Endothelial cell of umbilical vein (primary cell): ENCODE results near the gene HTR3A. TPM values are rescaled to one million over a fixed set of nuclear protein-coding genes. Genes with fewer than 3 reads are reported as not detected.

ENCODE experiments used
- BruUV-seq: library from RNA; stranded (reverse); fragments of 400-500 nt; replicated peaks from 2 replicates; lab custom pipeline; 2021; lab: Mats Ljungman, UMichigan
- CTCF ChIA-PET: fragments of 300-600, 350-600 bp; sonication (Branson Sonifier 250); formaldehyde crosslinking; loops from one replicate; lab custom pipeline; 2021; ENCODE audit warnings: antibody characterized with exemption, inconsistent platforms; lab: Charles Lee
- POLR2A ChIA-PET: fragments of 300-600, 350-600 bp; sonication (Branson Sonifier 250); formaldehyde crosslinking; loops from one replicate; lab custom pipeline; 2021; ENCODE audit warnings: antibody characterized with exemption, inconsistent platforms; lab: Charles Lee
- DNase-seq: peaks from one replicate; pipeline ENCODE4 v3.0.0-alpha.2; 2011; ENCODE audit warnings: low read depth, low spot score
- FAIRE-seq: peaks from 2 replicates; lab custom pipeline; 2011; peaks lifted over from hg19 to GRCh38; lab: Jason Lieb, UNC
- H2AFZ ChIP-seq: 2 replicates; pipeline ENCODE4 v1.6.0; 2012; ENCODE audit warnings: low read depth, low read length, control low read depth, inconsistent platforms
- H3K27ac ChIP-seq: 2 replicates; pipeline ENCODE4 v1.5.1; 2011; ENCODE audit warnings: low read depth, mild to moderate bottlenecking, control low read depth, low read length, moderate library complexity; ENCODE audit not compliant: insufficient read depth
- H3K27me3 ChIP-seq, 2 experiments: 2 replicates each; pipeline versions ENCODE4 v1.6.0 to v1.6.1; 2011; ENCODE audit warnings: low read length in 2 of 2, mixed read lengths in 1 of 2; ENCODE audit not compliant: control insufficient read depth in 2 of 2, insufficient read depth in 2 of 2
- H3K36me3 ChIP-seq, 2 experiments: 2 replicates in 1 of 2; 3 replicates in 1 of 2; pipeline ENCODE4 v1.5.1; 2011; ENCODE audit warnings: low read length in 2 of 2, mild to moderate bottlenecking in 1 of 2, moderate library complexity in 1 of 2; ENCODE audit not compliant: control insufficient read depth in 2 of 2, insufficient read depth in 2 of 2; ENCODE audit errors: extremely low read depth in 1 of 2
- H3K4me1 ChIP-seq: 3 replicates; pipeline ENCODE4 v1.5.1; 2011; ENCODE audit warnings: mild to moderate bottlenecking, low read length; ENCODE audit not compliant: control insufficient read depth, insufficient read depth; ENCODE audit errors: extremely low read depth
- H3K4me2 ChIP-seq: 2 replicates; pipeline ENCODE4 v1.6.1; 2011; ENCODE audit warnings: low read length, control low read depth, mixed read lengths; ENCODE audit not compliant: insufficient read depth
- H3K4me3 ChIP-seq, 3 experiments: fragments of 200-600 bp in 1 of 3; sonication (generic), shearing (Covaris generic) in 1 of 3; replicated peaks in 1 of 3; 2 replicates each; pipeline ENCODE4 v1.5.1; 2011 to 2016; ENCODE audit warnings: control low read depth in 3 of 3, low read length in 3 of 3, mild to moderate bottlenecking in 2 of 3, inconsistent platforms in 1 of 3, low read depth in 1 of 3, moderate library complexity in 1 of 3; ENCODE audit not compliant: insufficient read depth in 1 of 3
- H3K79me2 ChIP-seq: 2 replicates; pipeline ENCODE4 v1.6.0; 2012; ENCODE audit warnings: low read length, inconsistent platforms; ENCODE audit not compliant: control insufficient read depth, insufficient read depth
- H3K9ac ChIP-seq: replicated peaks from 2 replicates; pipeline ENCODE3; 2011; ENCODE audit warnings: low read length, control low read depth; ENCODE audit not compliant: insufficient read depth; ENCODE audit errors: extremely low read depth
- H3K9me1 ChIP-seq: replicated peaks from 3 replicates; pipeline ENCODE4 v1.6.0; 2011; ENCODE audit warnings: mild to moderate bottlenecking, low read length; ENCODE audit not compliant: control insufficient read depth, insufficient read depth; ENCODE audit errors: extremely low read depth
- H3K9me3 ChIP-seq: replicated peaks from 2 replicates; pipeline ENCODE4 v1.5.1; 2012; ENCODE audit warnings: low read length, inconsistent platforms; ENCODE audit not compliant: control insufficient read depth, insufficient read depth
- H4K20me1 ChIP-seq: replicated peaks from 2 replicates; pipeline ENCODE3; 2011; ENCODE audit warnings: mild to moderate bottlenecking, low read length; ENCODE audit not compliant: control insufficient read depth, insufficient read depth; ENCODE audit errors: extremely low read depth
- CTCF ChIP-seq, 2 donors: IDR thresholded peaks; 1 replicate in 1 of 2; 2 replicates in 1 of 2; pipeline ENCODE4 v1.5.1; 2011; ENCODE audit warnings: low read length in 2 of 2, mild to moderate bottlenecking in 2 of 2, moderate library complexity in 2 of 2, control low read depth in 1 of 2, inconsistent platforms in 1 of 2, low read depth in 1 of 2; ENCODE audit not compliant: insufficient read depth in 1 of 2; ENCODE audit errors: extremely low read depth in 1 of 2
- EZH2 ChIP-seq: IDR thresholded peaks from 2 replicates; pipeline ENCODE4 v1.6.1; 2012; ENCODE audit warnings: borderline replicate concordance, low read depth, mild to moderate bottlenecking, moderate library complexity, low read length, inconsistent platforms; ENCODE audit not compliant: severe bottlenecking
- FOS ChIP-seq: IDR thresholded peaks from 2 replicates; pipeline ENCODE4 v1.6.1; 2011; ENCODE audit warnings: mild to moderate bottlenecking, low read length, moderate library complexity, borderline replicate concordance; ENCODE audit not compliant: insufficient read depth
- GATA2 ChIP-seq: IDR thresholded peaks from 2 replicates; pipeline ENCODE4 v1.7.0; 2011; ENCODE audit warnings: low read depth, mild to moderate bottlenecking, moderate library complexity, mixed read lengths, low read length; ENCODE audit not compliant: insufficient read length, insufficient read depth
- JUN ChIP-seq: IDR thresholded peaks from 2 replicates; pipeline ENCODE4 v1.6.1; 2011; ENCODE audit warnings: borderline replicate concordance, low read depth; ENCODE audit not compliant: insufficient read length, insufficient read depth
- MAX ChIP-seq: IDR thresholded peaks from 2 replicates; pipeline ENCODE4 v1.6.1; 2011; ENCODE audit not compliant: insufficient read depth, insufficient read length
- MYC ChIP-seq: IDR thresholded peaks from one replicate; pipeline ENCODE4 v1.6.1; 2011; ENCODE audit warnings: mild to moderate bottlenecking, low read depth, low read length
- POLR2A ChIP-seq: IDR thresholded peaks from 2 replicates; pipeline ENCODE4 v1.6.1; 2012; ENCODE audit warnings: low read depth, mild to moderate bottlenecking, control low read depth, low read length
- POLR2AphosphoS5 ChIP-seq: IDR thresholded peaks from 2 replicates; pipeline ENCODE4 v1.6.1; 2012; ENCODE audit warnings: low read depth, mild to moderate bottlenecking, control low read depth, low read length, moderate library complexity; ENCODE audit not compliant: insufficient read depth
- dilution Hi-C: fragments of 300-500 bp; cut with MboI; formaldehyde crosslinking; loops from one replicate; pipeline ENCODE4 v1.15.0; 2019; ENCODE audit warnings: low sequenced_read_pairs; ENCODE audit not compliant: extremely low pct_ligation_motif_present
- intact Hi-C: fragments of 100-400 bp; cut with micrococcal nuclease; formaldehyde crosslinking; loops from one replicate; pipeline ENCODE4 v1.10.0; 2022
- polyA plus RNA-seq, 4 experiments: library from polyadenylated mRNA; depleted of rRNA in 3 of 4; stranded (reverse) in 3 of 4; unstranded in 1 of 4; fragments of >200 nt; gene quantifications; 2 replicates each; pipeline versions ENCODE4 v1.2.1 to v1.2.3, GENCODE V29; 2011 to 2012; ENCODE audit warnings: missing spikeins in 1 of 4
- total RNA-seq: library from RNA; stranded (reverse); gene quantifications from 2 replicates; pipeline ENCODE4 v1.2.3, GENCODE V29; 2021

The HTR3A gene
- total and polyA plus RNA-seq, 2 donors (not counting 3 experiments of a cell fraction or from before 2014, with no cell fraction given): not detected

DNA sequence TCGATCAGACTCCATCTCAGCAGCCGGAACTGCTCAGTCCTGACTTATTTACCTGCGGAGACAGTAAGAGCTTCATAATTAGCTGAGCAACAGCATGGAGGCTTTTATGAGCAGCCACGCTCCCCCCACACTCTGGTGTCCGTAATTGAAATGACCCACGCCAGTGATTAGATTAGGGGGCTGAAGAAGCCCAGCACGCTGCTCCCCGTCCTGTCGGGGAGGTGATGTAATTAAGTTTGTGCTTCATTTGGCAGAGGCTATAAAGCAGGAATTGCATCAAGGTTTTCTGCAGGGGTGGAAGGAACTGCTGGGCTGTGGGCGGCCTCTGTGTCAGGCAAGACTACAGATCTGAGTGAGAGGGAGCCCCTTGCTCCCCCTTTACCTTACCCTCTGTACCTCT, 22.8 kb upstream of the HTR3A start:
- POLR2A ChIA-PET: no interaction called here
- FAIRE-seq: no peak
- intact Hi-C loops: no loop called here
- Histone ChIP-seq H2AFZ (no peak overlapping the region), H3K9me1 (no peaks in the 10 kb centered on the region), H4K20me1 (no peaks in the 10 kb centered on the region), H3K36me3 (no peaks in the 10 kb centered on the region), H3K9ac (no peak overlapping the region), H3K4me3 (no peak overlapping the region), H3K9me3 (no peaks in the 10 kb centered on the region), H3K27ac (no peak overlapping the region), H3K27me3 (peaks cover 0 to 10% of the 10 kb centered on the region in 2 experiments), H3K79me2 (no peaks in the 10 kb centered on the region), H3K4me2 (no peak overlapping the region), H3K4me1 (no peaks in the 10 kb centered on the region)
- DNase-seq: no peak
- dilution Hi-C loops: no loop called here
- CTCF ChIA-PET: no interaction called here
- no TSS peak for BruUV-seq
- TF ChIP-seq JUN (no peak), FOS (no peak), GATA2 (no peak), POLR2A (no peak), MYC (no peak)

DNA sequence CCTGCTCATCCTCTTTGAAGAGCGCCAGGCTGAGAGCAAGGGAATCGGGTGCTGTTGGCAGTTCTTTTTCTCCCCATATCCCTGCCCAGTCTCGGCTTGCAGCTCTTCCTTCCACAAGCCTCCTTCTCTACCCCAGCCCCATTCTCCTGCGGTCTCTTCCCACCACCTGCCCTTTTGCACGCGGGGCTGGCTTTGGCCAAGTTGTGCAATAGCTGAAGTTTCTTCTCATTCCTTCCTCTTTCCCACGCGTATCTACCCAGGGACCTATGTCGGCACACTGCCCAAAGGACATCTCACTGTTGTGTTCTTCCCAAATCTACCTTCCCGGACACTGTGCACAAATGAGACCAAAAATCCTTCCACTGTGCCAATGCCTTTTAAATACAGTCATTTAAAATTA, 22.3 kb upstream of the HTR3A start:
- H3K9me1 ChIP-seq: no peaks in the 10 kb centered on the region
- BruUV-seq: no TSS peak
- no peaks in the 10 kb centered on the region for H3K36me3 ChIP-seq
- H3K27me3 ChIP-seq: peaks cover 0 to 10% of the 10 kb centered on the region in 2 experiments
- no peak overlapping the region for H3K4me2 ChIP-seq
- DNase-seq: no peak
- dilution Hi-C loops: no loop called here
- H3K4me1 ChIP-seq: no peaks in the 10 kb centered on the region
- H3K27ac ChIP-seq: no peak overlapping the region
- no peak overlapping the region for H2AFZ ChIP-seq
- TF ChIP-seq FOS: no peak
- no peak for TF ChIP-seq CTCF (IDR thresholded peaks at IDR 0.05; ENCODE audit: extremely low read depth in 1 of 2, insufficient read depth in 1 of 2, low read depth in 1 of 2, low read length in 2 of 2)
- TF ChIP-seq GATA2: no peak
- TF ChIP-seq MAX: no peak
- no peak for TF ChIP-seq POLR2A
- TF ChIP-seq POLR2AphosphoS5: no peak
- TF ChIP-seq JUN: no peak
- TF ChIP-seq MYC: no peak
- TF ChIP-seq EZH2: no peak
- no peak for FAIRE-seq
- intact Hi-C loops: no loop called here
- H3K9me3 ChIP-seq: no peaks in the 10 kb centered on the region
- H4K20me1 ChIP-seq: no peaks in the 10 kb centered on the region
- H3K9ac ChIP-seq: no peak overlapping the region
- CTCF ChIA-PET: no interaction called here
- no peaks in the 10 kb centered on the region for H3K79me2 ChIP-seq
- POLR2A ChIA-PET: no interaction called here
- H3K4me3 ChIP-seq: no peak overlapping the region
